ENCODE measurements around the gene CTTNBP2.

CTTNBP2 gene

DNA sequence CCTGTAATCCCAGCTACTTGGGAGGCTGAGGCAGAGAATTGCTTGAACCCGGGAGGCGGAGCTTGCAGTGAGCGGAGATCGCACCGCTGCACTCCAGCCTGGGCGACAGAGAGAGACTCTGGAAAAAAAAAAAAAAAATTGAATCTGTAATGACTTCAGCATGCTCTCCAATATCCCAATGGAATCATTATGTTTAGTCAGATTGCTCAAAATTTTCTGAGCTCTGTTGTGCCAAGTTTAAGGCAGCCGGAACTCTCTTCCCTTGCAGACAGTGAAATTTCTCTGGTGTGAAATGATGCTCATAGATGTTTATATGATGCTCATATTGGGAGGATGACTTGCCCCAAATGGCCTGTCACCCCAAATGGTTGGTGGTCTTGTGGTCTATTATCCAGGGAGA lies 180.9 kb downstream of the CTTNBP2 start:
- Histone ChIP-seq H3K9me3 (replicated peaks; ENCODE audit: insufficient read depth, low read length) (no peaks in the 10 kb centered on the region), H2AFZ (ENCODE audit: low read length) (no peak overlapping the region), H3K9me2 (replicated peaks; ENCODE audit: insufficient read depth, low read length) (no peaks in the 10 kb centered on the region), H3K27me3 (replicated peaks; ENCODE audit: insufficient read depth, low read length) (no peaks in the 10 kb centered on the region), H3K4me3 (ENCODE audit: low read length) (no peak overlapping the region), H3K9ac (ENCODE audit: low read length) (no peak overlapping the region), H3K79me2 (ENCODE audit: low read length) (no peaks in the 10 kb centered on the region), H3K36me3 (replicated peaks; ENCODE audit: insufficient read depth, low read length) (no peaks in the 10 kb centered on the region), H3F3A (ENCODE audit: insufficient read depth, low read length) (no peaks in the 10 kb centered on the region), H4K20me1 (ENCODE audit: insufficient read depth, low read length) (no peaks in the 10 kb centered on the region), H3K4me1 (ENCODE audit: low read length) (no peaks in the 10 kb centered on the region), H3K4me2 (ENCODE audit: low read depth, low read length) (no peak overlapping the region), H3K27ac (ENCODE audit: low read length) (no peak overlapping the region)
- TF ChIP-seq EZH2phosphoT487 (IDR thresholded peaks at IDR 0.05; ENCODE audit: low read length) (no peak), EZH2 (optimal IDR thresholded peaks at IDR 0.05; ENCODE audit: low read depth, low read length) (no peak)
- TF ChIP-seq, protein P1, sequence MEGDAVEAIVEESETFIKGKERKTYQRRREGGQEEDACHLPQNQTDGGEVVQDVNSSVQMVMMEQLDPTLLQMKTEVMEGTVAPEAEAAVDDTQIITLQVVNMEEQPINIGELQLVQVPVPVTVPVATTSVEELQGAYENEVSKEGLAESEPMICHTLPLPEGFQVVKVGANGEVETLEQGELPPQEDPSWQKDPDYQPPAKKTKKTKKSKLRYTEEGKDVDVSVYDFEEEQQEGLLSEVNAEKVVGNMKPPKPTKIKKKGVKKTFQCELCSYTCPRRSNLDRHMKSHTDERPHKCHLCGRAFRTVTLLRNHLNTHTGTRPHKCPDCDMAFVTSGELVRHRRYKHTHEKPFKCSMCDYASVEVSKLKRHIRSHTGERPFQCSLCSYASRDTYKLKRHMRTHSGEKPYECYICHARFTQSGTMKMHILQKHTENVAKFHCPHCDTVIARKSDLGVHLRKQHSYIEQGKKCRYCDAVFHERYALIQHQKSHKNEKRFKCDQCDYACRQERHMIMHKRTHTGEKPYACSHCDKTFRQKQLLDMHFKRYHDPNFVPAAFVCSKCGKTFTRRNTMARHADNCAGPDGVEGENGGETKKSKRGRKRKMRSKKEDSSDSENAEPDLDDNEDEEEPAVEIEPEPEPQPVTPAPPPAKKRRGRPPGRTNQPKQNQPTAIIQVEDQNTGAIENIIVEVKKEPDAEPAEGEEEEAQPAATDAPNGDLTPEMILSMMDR (IDR thresholded peaks at IDR 0.05; ENCODE audit: low read length) = no peak
- DNase-seq = no peak

DNA sequence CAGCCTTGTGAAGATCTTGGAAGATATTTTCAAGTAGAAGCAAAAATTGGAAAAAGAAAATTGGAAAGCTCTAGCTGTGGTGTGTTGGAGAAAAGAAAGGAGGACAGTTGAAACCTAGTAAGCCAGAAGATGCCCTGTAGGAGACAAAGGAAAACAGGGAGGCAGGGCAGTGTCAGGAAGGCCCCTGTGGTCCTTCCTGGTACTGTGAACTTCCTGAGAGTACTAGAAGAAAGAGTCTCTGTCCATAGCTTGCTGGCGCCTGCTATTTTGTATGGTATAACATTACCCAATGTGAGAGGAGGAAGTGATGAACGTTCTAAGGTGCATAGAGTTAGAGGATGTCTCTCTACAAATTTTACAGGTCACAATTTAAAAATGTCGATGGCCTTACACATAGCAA lies 183.1 kb downstream of the CTTNBP2 start:
- Histone ChIP-seq H2AFZ (ENCODE audit: low read length) (no peak overlapping the region), H3K79me2 (ENCODE audit: low read length) (no peaks in the 10 kb centered on the region), H3K9me2 (replicated peaks; ENCODE audit: insufficient read depth, low read length) (no peaks in the 10 kb centered on the region), H3K4me1 (ENCODE audit: low read length) (no peaks in the 10 kb centered on the region), H3F3A (ENCODE audit: insufficient read depth, low read length) (no peaks in the 10 kb centered on the region), H4K20me1 (ENCODE audit: insufficient read depth, low read length) (no peaks in the 10 kb centered on the region), H3K4me3 (ENCODE audit: low read length) (no peak overlapping the region), H3K27me3 (replicated peaks; ENCODE audit: insufficient read depth, low read length) (no peaks in the 10 kb centered on the region), H3K4me2 (ENCODE audit: low read depth, low read length) (no peak overlapping the region), H3K9ac (ENCODE audit: low read length) (no peak overlapping the region), H3K36me3 (replicated peaks; ENCODE audit: insufficient read depth, low read length) (no peaks in the 10 kb centered on the region), H3K9me3 (replicated peaks; ENCODE audit: insufficient read depth, low read length) (no peaks in the 10 kb centered on the region), H3K27ac (ENCODE audit: low read length) (no peak overlapping the region)
- no peak for TF ChIP-seq EZH2phosphoT487 (IDR thresholded peaks at IDR 0.05; ENCODE audit: low read length)
- DNase-seq = no peak

DNA sequence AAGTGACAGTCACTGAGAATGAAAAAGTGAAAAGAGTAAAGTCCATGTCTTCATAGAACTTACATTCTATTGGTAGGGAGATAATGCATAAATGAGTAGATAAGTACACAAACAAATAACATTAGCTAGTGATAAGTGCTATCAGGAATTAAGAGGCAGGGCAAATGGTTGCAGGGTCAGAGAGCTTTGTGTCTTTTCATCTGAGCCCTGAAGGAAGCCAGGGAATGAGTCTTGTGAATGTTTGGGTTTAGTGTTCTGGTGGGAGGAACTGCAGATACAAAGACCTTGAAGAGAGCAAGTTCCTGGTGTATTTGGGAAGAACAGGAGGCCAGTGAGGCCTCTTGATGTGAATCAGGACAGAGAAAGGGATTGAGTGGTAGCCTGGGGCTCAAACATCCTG lies 183.8 kb downstream of the CTTNBP2 start:
- no peak overlapping the region for H3K4me3 ChIP-seq (ENCODE audit: low read length)
- no peak overlapping the region for H3K9ac ChIP-seq (ENCODE audit: low read length)
- no peak overlapping the region for H2AFZ ChIP-seq (ENCODE audit: low read length)
- H3K79me2 ChIP-seq (ENCODE audit: low read length) = no peaks in the 10 kb centered on the region
- TF ChIP-seq EZH2phosphoT487 (IDR thresholded peaks at IDR 0.05; ENCODE audit: low read length) (no peak), EZH2 (optimal IDR thresholded peaks at IDR 0.05; ENCODE audit: low read depth, low read length) (no peak)
- TF ChIP-seq, protein P1 (IDR thresholded peaks at IDR 0.05; ENCODE audit: low read length) = no peak
- no peak overlapping the region for H3K27ac ChIP-seq (ENCODE audit: low read length)
- no peaks in the 10 kb centered on the region for H3K27me3 ChIP-seq (replicated peaks; ENCODE audit: insufficient read depth, low read length)
- no peak for DNase-seq
- no peaks in the 10 kb centered on the region for H3K36me3 ChIP-seq (replicated peaks; ENCODE audit: insufficient read depth, low read length)
- no peaks in the 10 kb centered on the region for H4K20me1 ChIP-seq (ENCODE audit: insufficient read depth, low read length)
- no peaks in the 10 kb centered on the region for H3K9me2 ChIP-seq (replicated peaks; ENCODE audit: insufficient read depth, low read length)
- H3K9me3 ChIP-seq (replicated peaks; ENCODE audit: insufficient read depth, low read length) = no peaks in the 10 kb centered on the region
- no peaks in the 10 kb centered on the region for H3K4me1 ChIP-seq (ENCODE audit: low read length)
- no peak overlapping the region for H3K4me2 ChIP-seq (ENCODE audit: low read depth, low read length)
- H3F3A ChIP-seq (ENCODE audit: insufficient read depth, low read length) = no peaks in the 10 kb centered on the region

DNA sequence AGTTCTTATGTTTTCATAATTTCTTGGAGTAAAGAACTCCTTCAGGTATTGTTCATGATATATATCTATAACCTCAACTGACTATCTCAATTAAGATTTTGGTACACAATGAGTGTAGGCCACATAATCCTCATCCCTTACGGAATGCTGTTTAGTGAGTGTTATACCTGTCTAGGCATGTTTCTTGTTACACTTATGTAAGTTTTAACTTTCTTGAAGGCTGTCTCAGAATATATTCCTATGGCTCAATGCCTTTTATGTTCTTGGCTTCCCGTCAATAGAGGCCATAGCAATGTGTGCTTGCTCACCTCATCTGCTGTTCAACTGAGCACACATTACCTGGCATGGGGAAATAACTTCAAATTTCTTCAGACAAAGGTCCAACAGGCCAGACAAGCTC lies 185.1 kb downstream of the CTTNBP2 start:
- Histone ChIP-seq H3K4me3 (ENCODE audit: low read length) (no peak overlapping the region), H2AFZ (ENCODE audit: low read length) (no peak overlapping the region), H3K36me3 (replicated peaks; ENCODE audit: insufficient read depth, low read length) (no peaks in the 10 kb centered on the region), H3F3A (ENCODE audit: insufficient read depth, low read length) (no peaks in the 10 kb centered on the region), H3K4me2 (ENCODE audit: low read depth, low read length) (no peak overlapping the region), H3K4me1 (ENCODE audit: low read length) (no peaks in the 10 kb centered on the region), H3K27ac (ENCODE audit: low read length) (no peak overlapping the region), H3K9ac (ENCODE audit: low read length) (no peak overlapping the region), H3K79me2 (ENCODE audit: low read length) (no peaks in the 10 kb centered on the region), H3K9me2 (replicated peaks; ENCODE audit: insufficient read depth, low read length) (no peaks in the 10 kb centered on the region), H4K20me1 (ENCODE audit: insufficient read depth, low read length) (no peaks in the 10 kb centered on the region), H3K27me3 (replicated peaks; ENCODE audit: insufficient read depth, low read length) (no peaks in the 10 kb centered on the region), H3K9me3 (replicated peaks; ENCODE audit: insufficient read depth, low read length) (no peaks in the 10 kb centered on the region)
- TF ChIP-seq, protein P1 (IDR thresholded peaks at IDR 0.05; ENCODE audit: low read length) = no peak
- no peak for TF ChIP-seq EZH2phosphoT487 (IDR thresholded peaks at IDR 0.05; ENCODE audit: low read length)
- no peak for TF ChIP-seq EZH2 (optimal IDR thresholded peaks at IDR 0.05; ENCODE audit: low read depth, low read length)
- DNase-seq = no peak
